Right atrium auricular region (tissue), 2 donors: Measurements from ENCODE around the gene FCRL1. TPM values are rescaled to one million over a fixed set of nuclear protein-coding genes. Genes with fewer than 3 reads are reported as not detected.

Experiments
- DNase-seq: peaks from one replicate; pipeline ENCODE4 v3.0.0-alpha.2; 2019; ENCODE audit warnings: low spot score
- H3K27ac ChIP-seq, 2 donors: fragments of 200-600 bp; sonication (generic); 1 replicate in 1 of 2; 2 replicates in 1 of 2; pipeline ENCODE4 v1.5.1; 2016 to 2019
- H3K27me3 ChIP-seq, 2 donors: fragments of 200-600 bp; sonication (generic); one replicate each; pipeline versions ENCODE4 v1.5.1 to v1.6.0; 2017 to 2019
- H3K36me3 ChIP-seq: fragments of 200-600 bp; sonication (generic); one replicate; pipeline ENCODE4 v1.5.1; 2016
- H3K4me1 ChIP-seq, 2 donors: fragments of 200-600 bp; sonication (generic); one replicate each; pipeline versions ENCODE4 v1.5.1 to v1.6.0; 2017 to 2019
- H3K4me3 ChIP-seq, 2 donors: fragments of 200-600 bp; sonication (generic); 1 replicate in 1 of 2; 2 replicates in 1 of 2; pipeline ENCODE4 v1.5.1; 2017 to 2019; ENCODE audit warnings: mild to moderate bottlenecking in 1 of 2, moderate library complexity in 1 of 2
- H3K9me3 ChIP-seq, 2 donors: fragments of 200-600 bp; sonication (generic); one replicate each; pipeline ENCODE4 v1.5.1; 2019
- total RNA-seq, 2 donors: library from RNA; depleted of rRNA; stranded (reverse); fragments of >200 nt; gene quantifications; one replicate each; pipeline ENCODE4 v1.1.0, GENCODE V29; 2016
- TF ChIP-seq, protein P1 (sequence below), 2 donors: fragments of 200-600 bp; sonication (generic); IDR thresholded peaks; one replicate each; pipeline ENCODE4 v1.5.1; 2019; ENCODE audit warnings: antibody characterized with exemption in 2 of 2

FCRL1 gene
- total RNA-seq, 2 donors from 2014 or later, result 1.5 TPM; not detected in 1

DNA sequence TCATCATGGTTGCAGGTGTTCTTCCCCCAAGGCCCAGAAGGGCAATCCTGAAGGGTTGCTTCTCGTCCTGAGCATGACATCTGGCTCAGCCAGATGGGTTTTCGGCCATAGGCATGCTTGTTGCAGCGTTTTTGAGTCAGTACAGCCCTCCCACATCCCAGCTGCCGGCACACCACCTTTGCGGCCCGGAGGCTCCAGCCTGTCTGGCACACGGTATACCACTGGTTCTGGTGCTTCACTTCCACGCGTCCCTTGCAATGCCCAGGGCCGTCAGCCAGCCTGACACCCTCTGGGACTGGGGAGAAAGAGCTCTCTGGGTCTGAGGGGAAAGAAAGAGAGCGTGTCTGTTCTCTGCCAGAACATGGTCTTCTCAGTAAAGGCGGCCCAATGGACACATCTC lies 14.5 kb upstream of the FCRL1 start:
- no peaks in the 10 kb centered on the region for H3K9me3 ChIP-seq
- no peaks in the 10 kb centered on the region for H3K27me3 ChIP-seq
- H3K4me1 ChIP-seq, result no peaks in the 10 kb centered on the region
- H3K27ac ChIP-seq, result no peak overlapping the region
- H3K36me3 ChIP-seq, result no peaks in the 10 kb centered on the region
- no peak for DNase-seq
- TF ChIP-seq, protein P1, sequence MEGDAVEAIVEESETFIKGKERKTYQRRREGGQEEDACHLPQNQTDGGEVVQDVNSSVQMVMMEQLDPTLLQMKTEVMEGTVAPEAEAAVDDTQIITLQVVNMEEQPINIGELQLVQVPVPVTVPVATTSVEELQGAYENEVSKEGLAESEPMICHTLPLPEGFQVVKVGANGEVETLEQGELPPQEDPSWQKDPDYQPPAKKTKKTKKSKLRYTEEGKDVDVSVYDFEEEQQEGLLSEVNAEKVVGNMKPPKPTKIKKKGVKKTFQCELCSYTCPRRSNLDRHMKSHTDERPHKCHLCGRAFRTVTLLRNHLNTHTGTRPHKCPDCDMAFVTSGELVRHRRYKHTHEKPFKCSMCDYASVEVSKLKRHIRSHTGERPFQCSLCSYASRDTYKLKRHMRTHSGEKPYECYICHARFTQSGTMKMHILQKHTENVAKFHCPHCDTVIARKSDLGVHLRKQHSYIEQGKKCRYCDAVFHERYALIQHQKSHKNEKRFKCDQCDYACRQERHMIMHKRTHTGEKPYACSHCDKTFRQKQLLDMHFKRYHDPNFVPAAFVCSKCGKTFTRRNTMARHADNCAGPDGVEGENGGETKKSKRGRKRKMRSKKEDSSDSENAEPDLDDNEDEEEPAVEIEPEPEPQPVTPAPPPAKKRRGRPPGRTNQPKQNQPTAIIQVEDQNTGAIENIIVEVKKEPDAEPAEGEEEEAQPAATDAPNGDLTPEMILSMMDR (IDR thresholded peaks at IDR 0.05), result no peak
- H3K4me3 ChIP-seq, result no peak overlapping the region

DNA sequence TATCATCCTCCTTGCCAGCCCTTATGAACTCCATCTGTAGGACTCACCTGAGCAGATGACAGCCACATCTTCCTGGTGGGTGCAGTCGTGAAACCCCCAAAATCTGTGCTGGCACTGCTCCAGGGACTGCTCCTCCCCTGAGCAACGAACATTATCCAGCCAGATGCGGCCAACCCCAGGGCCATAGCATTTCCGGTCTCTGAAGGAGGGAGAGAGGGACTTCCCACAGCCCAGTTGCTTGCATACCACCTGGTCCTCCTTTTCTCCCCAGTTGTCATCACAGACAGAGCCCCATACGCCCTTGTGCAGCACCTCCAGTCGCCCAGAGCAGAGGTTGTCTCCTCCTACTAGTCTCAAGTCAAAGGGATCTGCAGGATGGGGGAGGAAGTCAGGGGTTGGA lies 13.2 kb upstream of the FCRL1 start:
- TF ChIP-seq, protein P1 (IDR thresholded peaks at IDR 0.05), result no peak

GRCh38 chr1:157831968-157832626 lies 12.2 kb upstream of the FCRL1 start:
- Histone ChIP-seq H3K27me3 (no peaks in the 10 kb centered on the region), H3K9me3 (no peaks in the 10 kb centered on the region), H3K27ac (no peak overlapping the region), H3K4me1 (no peaks in the 10 kb centered on the region), H3K36me3 (no peaks in the 10 kb centered on the region), H3K4me3 (no peak overlapping the region)
- TF ChIP-seq, protein P1 (IDR thresholded peaks at IDR 0.05), result no peak
- DNase-seq, result no peak

More for the DNA sequence above, 13.2 kb upstream of the FCRL1 start:
- Histone ChIP-seq H3K36me3 (no peaks in the 10 kb centered on the region), H3K4me3 (no peak overlapping the region), H3K27me3 (no peaks in the 10 kb centered on the region), H3K4me1 (no peaks in the 10 kb centered on the region), H3K27ac (no peak overlapping the region), H3K9me3 (no peaks in the 10 kb centered on the region)
- DNase-seq, result no peak

GRCh38 chr1:157830887-157831286 lies 11.0 kb upstream of the FCRL1 start:
- no peaks in the 10 kb centered on the region for H3K9me3 ChIP-seq
- no peaks in the 10 kb centered on the region for H3K36me3 ChIP-seq
- H3K4me3 ChIP-seq, result no peak overlapping the region
- DNase-seq, result no peak
- H3K27ac ChIP-seq, result no peak overlapping the region
- no peaks in the 10 kb centered on the region for H3K4me1 ChIP-seq
- TF ChIP-seq, protein P1 (IDR thresholded peaks at IDR 0.05), result no peak
- H3K27me3 ChIP-seq, result no peaks in the 10 kb centered on the region

DNA sequence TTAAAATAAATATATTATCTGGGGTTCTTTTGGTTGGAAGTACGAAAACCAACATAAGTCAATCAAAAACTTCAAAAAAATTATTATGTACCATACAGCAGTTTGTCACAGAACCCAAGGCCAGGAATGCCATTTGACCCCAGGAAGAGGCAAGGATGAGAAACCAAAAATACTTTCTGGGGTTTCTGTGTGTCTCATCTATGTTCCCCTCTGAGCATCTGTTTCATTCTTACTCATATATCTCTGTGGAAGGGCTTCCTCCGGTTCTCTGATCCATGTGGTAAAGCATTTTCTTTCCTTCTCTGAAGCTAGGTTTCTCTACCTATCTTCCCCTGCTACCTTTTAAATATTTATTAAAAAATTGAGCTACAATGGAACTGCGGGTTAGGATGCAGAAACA lies 9.8 kb upstream of the FCRL1 start:
- no peaks in the 10 kb centered on the region for H3K27me3 ChIP-seq
- H3K4me3 ChIP-seq, result no peak overlapping the region
- no peaks in the 10 kb centered on the region for H3K9me3 ChIP-seq
- H3K27ac ChIP-seq, result no peak overlapping the region
- no peaks in the 10 kb centered on the region for H3K4me1 ChIP-seq
- no peaks in the 10 kb centered on the region for H3K36me3 ChIP-seq
- TF ChIP-seq, protein P1 (IDR thresholded peaks at IDR 0.05), result no peak
- DNase-seq, result no peak

DNA sequence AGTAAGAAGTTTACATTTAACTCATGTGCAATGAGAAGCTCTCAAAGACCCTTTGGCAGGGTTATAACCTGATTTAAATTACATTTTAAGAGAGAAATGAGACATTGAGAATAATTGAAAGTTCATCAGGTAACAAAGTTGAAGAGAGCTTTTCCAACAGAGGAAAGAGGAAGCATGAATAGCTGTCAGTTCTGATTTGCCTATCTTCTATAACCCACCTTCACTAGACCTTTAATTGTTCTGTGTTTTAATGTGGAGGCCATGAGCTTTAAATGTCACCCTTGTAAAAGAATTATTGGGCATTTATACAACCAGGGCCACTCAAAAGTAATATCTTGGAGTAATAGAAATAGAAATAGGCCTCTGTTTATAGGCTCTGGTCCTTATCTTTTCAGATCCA lies 9.3 kb upstream of the FCRL1 start:
- H3K4me3 ChIP-seq, result no peak overlapping the region
- H3K27ac ChIP-seq, result no peak overlapping the region
- no peaks in the 10 kb centered on the region for H3K9me3 ChIP-seq
- no peaks in the 10 kb centered on the region for H3K36me3 ChIP-seq
- no peaks in the 10 kb centered on the region for H3K4me1 ChIP-seq
- H3K27me3 ChIP-seq, result no peaks in the 10 kb centered on the region
- TF ChIP-seq, protein P1 (IDR thresholded peaks at IDR 0.05), result no peak
- no peak for DNase-seq
